Duodenal mucosa (tissue), 2 donors: ENCODE data around the gene GNAI2.
"Not testable (repeated sequence)": the region's sequence is repeated elsewhere in the genome, so short reads cannot be mapped to it uniquely, and the experiment has no call there.

Source experiments
- H3K27ac ChIP-seq: one replicate; pipeline ENCODE4 v1.7.0; 2013; ENCODE audit warnings: low read depth, low read length
- H3K27me3 ChIP-seq, 2 donors: one replicate each; pipeline ENCODE4 v1.7.0; 2013; ENCODE audit warnings: low read length in 2 of 2, control low read depth in 1 of 2; ENCODE audit not compliant: insufficient read depth in 2 of 2, control insufficient read depth in 1 of 2
- H3K36me3 ChIP-seq, 2 donors: one replicate each; pipeline ENCODE4 v1.7.0; 2013; ENCODE audit warnings: low read length in 2 of 2, control low read depth in 1 of 2; ENCODE audit not compliant: insufficient read depth in 2 of 2, control insufficient read depth in 1 of 2
- H3K4me1 ChIP-seq, 2 donors: one replicate each; pipeline ENCODE4 v1.7.0; 2013; ENCODE audit warnings: low read length in 2 of 2, control low read depth in 1 of 2; ENCODE audit not compliant: insufficient read depth in 2 of 2, control insufficient read depth in 1 of 2
- H3K4me3 ChIP-seq, 2 donors: one replicate each; pipeline ENCODE4 v1.7.0; 2013; ENCODE audit warnings: low read length in 2 of 2, low read depth in 1 of 2
- H3K9ac ChIP-seq, 2 donors: one replicate each; pipeline ENCODE4 v1.7.0; 2013; ENCODE audit warnings: low read length in 2 of 2, low read depth in 1 of 2
- H3K9me3 ChIP-seq, 2 donors: one replicate each; pipeline ENCODE4 v1.7.0; 2013; ENCODE audit warnings: low read length in 2 of 2, control low read depth in 1 of 2; ENCODE audit not compliant: control insufficient read depth in 1 of 2

Gene GNAI2

DNA sequence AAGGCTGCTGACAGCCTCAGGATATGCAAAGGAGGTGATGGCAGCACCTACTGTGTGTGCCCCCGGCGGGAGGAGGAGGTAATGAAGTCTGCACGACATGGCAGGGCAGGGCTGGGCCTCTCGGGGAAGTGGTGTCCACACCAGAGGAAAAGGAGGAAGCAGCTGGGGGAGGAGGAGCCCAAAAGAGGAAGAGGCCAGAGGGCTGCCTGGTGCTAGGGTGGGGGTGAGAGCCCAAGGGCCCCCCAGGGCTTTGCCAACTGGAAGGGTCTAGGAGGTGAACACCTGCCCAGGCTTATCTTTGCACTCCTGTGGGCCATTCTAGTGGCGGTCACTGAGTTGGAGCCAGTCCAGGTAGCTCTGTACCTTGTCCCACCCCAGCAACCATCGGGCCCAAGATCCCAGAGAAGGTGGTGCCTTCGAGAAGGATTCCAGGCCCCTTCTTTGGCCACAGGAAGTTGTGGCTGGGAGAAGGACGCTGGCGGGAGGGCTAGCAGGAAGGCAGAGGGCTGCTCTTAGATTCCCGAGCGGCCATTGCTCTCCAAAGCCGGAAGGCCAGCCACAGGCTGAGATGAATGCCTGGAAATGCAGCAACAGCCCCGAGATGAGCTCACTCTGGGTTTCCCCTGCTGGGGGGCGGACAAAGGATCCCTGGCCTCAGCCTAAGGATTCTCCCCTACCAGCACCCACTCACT lies 7.0 kb downstream of the GNAI2 start:
- peak overlapping the region; percentile 46 to 51 for H3K9ac ChIP-seq
- H3K27ac ChIP-seq = peak overlapping the region; percentile 83
- peaks cover 4 to 9% of the 10 kb centered on the region in 2 donors for H3K36me3 ChIP-seq

DNA sequence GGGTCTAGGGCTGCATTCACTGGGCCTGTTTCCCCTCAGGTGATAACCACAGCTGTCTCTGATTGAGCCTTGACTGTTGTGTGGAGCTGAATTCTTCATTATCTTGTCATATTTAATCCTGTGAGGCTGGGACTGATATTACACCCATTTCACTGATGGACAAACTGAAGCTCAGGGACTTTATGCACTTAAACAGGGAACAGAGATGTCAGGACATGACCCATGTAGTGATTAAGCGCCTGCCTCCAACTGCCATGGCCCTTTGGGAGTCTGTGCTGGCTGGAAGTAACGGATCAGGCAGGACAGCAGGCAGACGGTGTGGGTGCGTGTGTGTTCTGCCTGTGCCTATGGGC lies 7.5 kb downstream of the GNAI2 start:
- Histone ChIP-seq H3K9ac (peak overlapping the region; percentile 46 to 51), H3K4me3 (peak overlapping the region in 1 of 2 donors; percentile 50), H3K36me3 (peaks cover 4 to 9% of the 10 kb centered on the region in 2 donors), H3K27ac (peak overlapping the region; percentile 83), H3K9me3 (no peaks in the 10 kb centered on the region), H3K27me3 (no peaks in the 10 kb centered on the region), H3K4me1 (peaks cover 75 to 90% of the 10 kb centered on the region in 2 donors)

More for the DNA sequence above, 7.0 kb downstream of the GNAI2 start:
- no peaks in the 10 kb centered on the region for H3K27me3 ChIP-seq
- H3K9me3 ChIP-seq = no peaks in the 10 kb centered on the region
- H3K4me3 ChIP-seq = peak overlapping the region; percentile 13 to 50
- peaks cover 75 to 90% of the 10 kb centered on the region in 2 donors for H3K4me1 ChIP-seq

DNA sequence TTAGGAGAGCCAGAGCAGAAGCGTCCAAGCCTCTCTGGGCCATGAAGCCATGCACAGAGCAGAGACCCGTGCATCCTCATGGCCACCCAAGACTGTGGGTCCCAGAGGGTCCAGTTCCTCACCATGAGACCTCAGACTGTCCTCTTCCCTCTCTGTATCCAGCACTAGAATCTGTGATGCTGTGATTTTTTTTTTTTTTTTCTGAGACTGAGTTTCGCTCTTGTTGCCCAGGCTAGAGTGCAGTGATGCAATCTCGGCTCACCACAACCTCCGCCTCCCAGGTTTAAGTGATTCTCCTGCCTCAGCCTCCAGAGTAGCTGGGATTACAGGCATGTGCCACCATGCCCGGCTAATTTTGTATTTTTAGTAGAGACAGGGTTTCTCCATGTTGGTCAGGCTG lies 8.8 kb downstream of the GNAI2 start:
- not testable (repeated sequence) for H3K9me3 ChIP-seq, H3K27ac ChIP-seq, H3K9ac ChIP-seq, H3K36me3 ChIP-seq, H3K27me3 ChIP-seq, H3K4me3 ChIP-seq
- H3K4me1 ChIP-seq = peaks cover 78 to 90% of the 10 kb centered on the region in 2 donors

DNA sequence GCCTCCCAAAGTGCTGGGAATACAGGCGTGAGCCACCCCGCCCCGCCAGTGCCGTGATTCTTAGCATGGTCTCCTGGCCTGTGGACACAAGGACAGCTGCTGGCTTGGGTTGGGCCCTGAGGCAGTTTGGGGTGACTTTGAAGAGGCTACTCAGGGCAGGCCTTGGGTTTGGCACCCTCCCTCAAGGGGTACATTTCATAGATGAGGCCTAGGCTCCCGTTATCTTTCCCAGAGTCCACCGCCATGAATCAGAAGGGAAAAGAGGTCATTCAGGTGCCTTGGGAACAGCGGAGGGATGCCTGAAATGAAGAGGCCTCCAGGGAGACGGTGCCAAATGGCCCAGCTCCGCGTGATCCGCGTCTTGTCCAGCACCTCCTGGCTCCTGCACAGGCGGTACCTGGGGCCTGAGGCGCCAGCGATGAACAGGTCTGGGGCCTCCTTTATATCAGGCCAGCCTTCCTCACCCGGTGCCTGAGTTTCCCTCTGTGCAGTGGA lies 9.3 kb downstream of the GNAI2 start:
- Histone ChIP-seq H3K9me3 (no peaks in the 10 kb centered on the region), H3K36me3 (peaks cover 3 to 4% of the 10 kb centered on the region in 2 donors), H3K4me1 (peaks cover 79 to 90% of the 10 kb centered on the region in 2 donors), H3K27ac (peak overlapping the region; percentile 39), H3K27me3 (no peaks in the 10 kb centered on the region), H3K4me3 (peak overlapping the region; percentile 67 to 70), H3K9ac (peak overlapping the region; percentile 62 to 66)

DNA sequence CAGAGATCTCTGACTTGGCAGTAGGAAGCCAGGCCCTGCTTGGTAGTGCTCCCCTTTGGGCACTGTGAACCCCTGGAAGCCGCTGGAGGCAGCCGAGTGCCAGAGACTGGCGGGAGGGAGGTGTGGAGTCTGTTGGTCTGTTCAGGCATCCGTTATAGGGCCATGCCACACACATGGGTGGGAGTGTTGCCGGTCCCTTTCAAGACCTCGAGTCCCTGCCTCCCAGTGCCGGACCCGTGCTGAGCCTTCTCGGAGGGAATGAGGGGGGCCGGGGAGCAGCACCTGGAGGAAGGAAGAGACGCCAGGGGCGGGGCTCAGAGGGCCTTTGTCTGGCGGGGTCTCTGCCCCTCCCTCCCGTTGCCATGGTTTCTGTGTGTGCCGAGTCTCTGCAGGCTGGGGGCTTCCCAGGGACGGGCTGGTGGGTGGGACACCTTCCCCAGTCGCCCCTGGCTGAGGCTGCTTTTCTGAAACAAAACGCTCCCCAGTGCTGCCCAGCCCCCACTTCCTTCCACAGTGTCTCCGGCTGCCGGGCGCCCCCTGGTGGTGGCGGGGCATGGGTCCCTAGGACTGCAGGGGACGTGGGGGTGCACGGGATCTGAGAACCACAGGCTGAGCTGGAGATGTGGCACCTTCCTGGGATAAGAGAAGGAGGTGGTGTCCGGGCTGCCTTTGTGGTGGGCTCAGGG lies 10.0 kb downstream of the GNAI2 start:
- peaks cover 3 to 4% of the 10 kb centered on the region in 2 donors for H3K36me3 ChIP-seq
- H3K9ac ChIP-seq = peak overlapping the region; percentile 62 to 66
- no peaks in the 10 kb centered on the region for H3K27me3 ChIP-seq
- peak overlapping the region; percentile 67 to 70 for H3K4me3 ChIP-seq
- no peaks in the 10 kb centered on the region for H3K9me3 ChIP-seq
- peaks cover 77 to 91% of the 10 kb centered on the region in 2 donors for H3K4me1 ChIP-seq
- peak overlapping the region; percentile 85 for H3K27ac ChIP-seq

DNA sequence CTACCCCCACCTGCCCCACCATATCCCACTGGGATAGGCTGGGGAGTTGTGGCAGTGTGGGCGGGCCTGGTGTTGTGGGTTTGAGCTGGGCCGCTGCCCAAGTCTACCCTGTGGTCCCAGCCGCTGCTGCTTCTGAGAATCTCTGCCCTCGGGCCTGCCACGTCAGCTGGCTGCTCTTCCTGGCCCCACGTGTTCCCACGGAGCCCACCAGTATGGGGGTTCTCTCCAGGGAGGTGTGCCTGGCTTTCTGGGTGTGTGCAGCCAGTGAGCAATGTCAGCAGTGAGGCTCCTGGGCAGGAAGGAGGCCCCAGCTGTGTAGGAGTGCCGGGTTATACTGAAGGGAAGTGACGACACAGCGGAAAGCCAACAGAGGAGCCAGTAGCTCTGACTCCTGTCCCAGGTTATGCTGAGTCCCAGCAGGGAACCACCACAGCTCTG lies 10.5 kb downstream of the GNAI2 start:
- Histone ChIP-seq H3K4me3 (peak overlapping the region; percentile 67 to 70), H3K27ac (peak overlapping the region; percentile 85), H3K36me3 (peaks cover 2 to 4% of the 10 kb centered on the region in 2 donors), H3K9me3 (no peaks in the 10 kb centered on the region), H3K27me3 (no peaks in the 10 kb centered on the region), H3K4me1 (peaks cover 77 to 90% of the 10 kb centered on the region in 2 donors), H3K9ac (peak overlapping the region; percentile 32 to 62)

DNA sequence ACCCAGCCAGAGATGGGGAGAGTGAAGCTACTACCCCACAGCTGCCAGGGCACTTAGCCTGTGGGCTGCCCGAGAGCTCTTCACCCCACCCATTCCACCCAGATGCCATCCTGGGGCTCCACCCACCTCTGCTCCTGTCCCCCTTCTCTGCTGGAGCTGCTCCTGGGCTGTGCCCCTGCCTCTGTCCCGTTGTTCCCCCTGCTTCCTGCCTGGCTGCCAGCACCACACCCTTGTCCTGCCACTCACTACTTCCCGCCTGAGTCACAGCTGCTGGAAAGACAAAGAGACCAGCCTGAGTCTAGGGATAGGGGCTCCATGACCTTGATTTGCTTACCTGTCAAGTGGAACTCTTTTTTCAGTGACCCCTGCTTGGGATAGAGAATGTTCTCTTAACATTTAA lies 12.4 kb downstream of the GNAI2 start:
- H3K4me3 ChIP-seq = no peak overlapping the region
- no peaks in the 10 kb centered on the region for H3K9me3 ChIP-seq
- H3K27me3 ChIP-seq = no peaks in the 10 kb centered on the region
- H3K36me3 ChIP-seq = peaks cover 9 to 14% of the 10 kb centered on the region in 2 donors
- peaks cover 63 to 77% of the 10 kb centered on the region in 2 donors for H3K4me1 ChIP-seq
- H3K9ac ChIP-seq = peak overlapping the region in 1 of 2 donors; percentile 30
- H3K27ac ChIP-seq = no peak overlapping the region

DNA sequence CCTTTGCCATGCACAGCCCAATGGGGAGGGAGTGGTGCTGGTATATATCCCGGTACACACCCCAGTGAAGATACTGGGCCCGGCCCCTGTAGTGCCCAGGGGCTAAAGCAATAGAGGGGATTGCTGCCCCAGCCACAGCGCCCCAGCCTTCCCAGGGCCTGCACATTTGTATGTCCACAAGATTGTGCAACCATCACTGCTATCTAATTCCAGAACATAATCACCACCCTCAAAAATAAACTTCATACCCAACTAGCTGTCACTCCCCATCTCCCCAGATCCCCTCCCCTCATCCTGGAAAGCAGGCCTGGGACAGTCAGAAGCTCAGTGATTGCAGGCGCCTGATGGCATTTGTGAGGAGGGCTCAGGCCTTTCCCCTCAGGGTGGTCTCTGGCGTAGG lies 13.5 kb downstream of the GNAI2 start:
- Histone ChIP-seq H3K27ac (no peak overlapping the region), H3K36me3 (peaks cover 5 to 23% of the 10 kb centered on the region in 2 donors), H3K9me3 (no peaks in the 10 kb centered on the region), H3K4me3 (no peak overlapping the region), H3K27me3 (no peaks in the 10 kb centered on the region), H3K9ac (peak overlapping the region in 1 of 2 donors; percentile 30), H3K4me1 (peaks cover 66 to 79% of the 10 kb centered on the region in 2 donors)

DNA sequence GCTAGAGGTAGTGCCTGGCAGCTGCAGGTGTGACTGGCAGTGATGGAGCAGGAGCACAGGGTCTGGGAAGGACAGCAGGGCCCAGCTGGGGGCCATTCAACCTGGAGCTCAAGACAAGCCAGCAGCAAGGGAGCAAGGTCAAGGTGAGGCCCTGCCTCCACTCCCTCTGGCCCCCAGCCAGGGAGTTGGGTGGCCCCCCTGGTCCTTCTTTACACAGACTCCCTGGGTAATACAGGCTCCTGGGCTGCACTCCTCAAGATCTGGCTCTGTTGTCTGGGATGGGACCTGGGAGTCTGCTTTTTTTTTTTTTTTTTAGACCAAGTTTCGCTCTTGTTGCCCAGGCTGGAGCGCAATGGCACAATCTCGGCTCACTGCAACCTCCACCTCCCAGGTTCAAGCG lies 14.5 kb downstream of the GNAI2 start:
- Histone ChIP-seq H3K27ac (no peak overlapping the region), H3K27me3 (no peaks in the 10 kb centered on the region), H3K9me3 (no peaks in the 10 kb centered on the region), H3K4me3 (no peak overlapping the region), H3K9ac (no peak overlapping the region), H3K36me3 (peaks cover 5 to 32% of the 10 kb centered on the region in 2 donors), H3K4me1 (peaks cover 67 to 72% of the 10 kb centered on the region in 2 donors)

DNA sequence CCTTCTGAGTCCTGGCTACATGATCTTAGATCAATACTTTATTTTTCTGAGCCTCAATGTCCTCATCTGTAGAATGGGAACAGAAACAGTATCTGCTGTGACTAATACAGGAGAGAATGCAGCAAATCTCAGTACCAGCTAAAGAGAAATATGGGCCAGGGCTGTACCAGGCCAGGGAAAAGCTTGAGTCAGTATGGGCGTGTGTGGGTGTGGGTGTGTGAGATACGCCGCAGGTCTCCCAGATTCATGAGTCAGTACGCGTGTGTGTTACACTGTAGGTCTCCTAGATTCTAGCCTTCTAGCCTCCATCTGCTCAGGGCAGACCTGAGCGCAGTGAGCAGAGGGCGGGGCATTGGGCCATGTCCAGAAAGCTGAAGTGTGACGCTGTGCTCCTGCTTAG lies 15.2 kb downstream of the GNAI2 start:
- no peaks in the 10 kb centered on the region for H3K27me3 ChIP-seq
- H3K36me3 ChIP-seq = peaks cover 7 to 34% of the 10 kb centered on the region in 2 donors
- no peaks in the 10 kb centered on the region for H3K9me3 ChIP-seq
- H3K4me3 ChIP-seq = no peak overlapping the region
- H3K9ac ChIP-seq = peak overlapping the region in 1 of 2 donors; percentile 1
- H3K27ac ChIP-seq = peak overlapping the region; percentile 13
- H3K4me1 ChIP-seq = peaks cover 62 to 66% of the 10 kb centered on the region in 2 donors
